Psoas muscle (tissue), 8 donors: ENCODE measurements around the gene HGFAC. TPM values are rescaled to one million over a fixed set of nuclear protein-coding genes. Genes with fewer than 3 reads are reported as not detected.
A peak's percentile ranks its signal among the peaks of the same experiment; 100 is the strongest.

ENCODE experiments used
- ATAC-seq, 4 donors: fragments of 200-7000 bp; cut with Tn5 transposase; one replicate each; pipeline ENCODE4 v1.9.1; 2020; ENCODE audit warnings: moderate library complexity in 3 of 4, mild to moderate bottlenecking in 2 of 4
- DNase-seq, 2 donors: peaks; one replicate each; pipeline ENCODE4 v3.0.0-alpha.2; 2020
- H3K27ac ChIP-seq: fragments of 200-600 bp; one replicate; pipeline ENCODE4 v1.8.0; 2022
- H3K27me3 ChIP-seq, 3 donors: fragments of 200-600 bp in 1 of 3; one replicate each; pipeline versions ENCODE4 v1.6.1 to v1.8.0; 2013 to 2022; ENCODE audit warnings: low read length in 2 of 3, mild to moderate bottlenecking in 2 of 3, moderate library complexity in 1 of 3; ENCODE audit not compliant: insufficient read depth in 3 of 3
- H3K36me3 ChIP-seq, 2 donors: fragments of 200-600 bp in 1 of 2; one replicate each; pipeline versions ENCODE4 v1.6.1 to v1.8.0; 2013 to 2022; ENCODE audit warnings: low read depth in 1 of 2, mild to moderate bottlenecking in 1 of 2, moderate library complexity in 1 of 2; ENCODE audit not compliant: insufficient read depth in 1 of 2
- H3K4me1 ChIP-seq: fragments of 200-600 bp; one replicate; pipeline ENCODE4 v1.8.0; 2022
- H3K4me3 ChIP-seq: fragments of 200-600 bp; one replicate; pipeline ENCODE4 v1.8.0; 2022; ENCODE audit warnings: mild to moderate bottlenecking
- H3K9me3 ChIP-seq: fragments of 200-600 bp; one replicate; pipeline ENCODE4 v1.8.0; 2022
- WGBS, 3 donors: extraction: QIAGEN DNeasy Blood & Tissue Kit; methylation state at CpG; one replicate each; pipeline versions ENCODE4 v1.1.6 to v1.1.7; 2013; 5-methylcytosine and 5-hydroxymethylcytosine counted together
- intact Hi-C, 2 donors: fragments of 100-400 bp; cut with DNase I; formaldehyde crosslinking; loops; one replicate each; pipeline versions ENCODE4 v1.11.0 to v1.14.2; 2022
- polyA plus RNA-seq, 3 donors: library from polyadenylated mRNA; stranded (reverse); fragments of 200-250 nt; gene quantifications; one replicate each; pipeline ENCODE4 v1.2.3, GENCODE V29; 2013
- total RNA-seq, 4 donors: library from RNA; stranded (reverse); fragmentation: NEBNext Ultra II Directional in 2 of 4; extraction: Animal tissue kit (Norgen Biotek cat#: 25700) in 2 of 4; gene quantifications; one replicate each; pipeline versions ENCODE4 v1.2.1 to v1.2.4, GENCODE V29; 2021 to 2023
- TF ChIP-seq, protein P1 (sequence below): fragments of 200-600 bp; IDR thresholded peaks from one replicate; pipeline ENCODE4 v1.8.0; 2022; ENCODE audit warnings: antibody characterized with exemption
- donor health status: healthy with polysubstance abuse.
- donor health status: DM: no; HTN: no; CAD: no; lungs with moderate emphysema.
- donor health status: Bipolar disorder and iron deficiency.
- donor health status: healthy.
- donor health status: DM: yes; HTN: yes; CAD: no.
- donor health status: DM: no; HTN: no; CAD: no.
- donor health status: DM: no; HTN: no; CAD: no.
- donor health status: DM: yes; HTN: yes; CAD: no.

HGFAC gene
- total and polyA plus RNA-seq, 7 donors = 0.09 to 1.2 (median 0.39) TPM; not detected in 1

DNA sequence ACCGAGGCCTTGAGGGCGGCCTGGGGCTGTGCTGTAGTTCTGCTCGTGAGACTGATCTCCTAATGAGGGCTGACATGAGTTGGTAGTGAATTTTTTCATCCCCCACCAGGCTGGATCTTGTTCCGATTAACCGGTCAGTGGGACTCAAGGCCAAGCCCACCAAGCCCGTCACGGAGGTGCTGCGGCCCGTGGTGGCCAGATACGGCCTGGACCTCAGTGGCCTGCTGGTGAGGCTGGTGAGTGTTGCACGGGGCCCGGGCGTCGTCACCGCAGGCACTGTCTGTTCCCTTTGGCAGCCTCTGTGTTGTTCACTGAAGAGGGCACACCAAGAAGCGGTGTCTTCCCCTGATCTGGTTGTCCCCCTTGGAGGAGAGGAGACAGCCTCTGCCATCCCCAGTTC lies 18.4 kb upstream of the HGFAC start:
- Histone ChIP-seq H3K27ac (no peak overlapping the region), H3K9me3 (no peaks in the 10 kb centered on the region), H3K27me3 (no peaks in the 10 kb centered on the region), H3K4me1 (no peaks in the 10 kb centered on the region), H3K4me3 (no peak overlapping the region), H3K36me3 (peaks cover 0 to 58% of the 10 kb centered on the region in 2 donors)
- intact Hi-C loops = no loop called here
- ATAC-seq = no peak
- WGBS, 3 donors = 95 to 97% (median 97%) methylated on average over 16 of the region's 16 CpGs
- TF ChIP-seq, protein P1, sequence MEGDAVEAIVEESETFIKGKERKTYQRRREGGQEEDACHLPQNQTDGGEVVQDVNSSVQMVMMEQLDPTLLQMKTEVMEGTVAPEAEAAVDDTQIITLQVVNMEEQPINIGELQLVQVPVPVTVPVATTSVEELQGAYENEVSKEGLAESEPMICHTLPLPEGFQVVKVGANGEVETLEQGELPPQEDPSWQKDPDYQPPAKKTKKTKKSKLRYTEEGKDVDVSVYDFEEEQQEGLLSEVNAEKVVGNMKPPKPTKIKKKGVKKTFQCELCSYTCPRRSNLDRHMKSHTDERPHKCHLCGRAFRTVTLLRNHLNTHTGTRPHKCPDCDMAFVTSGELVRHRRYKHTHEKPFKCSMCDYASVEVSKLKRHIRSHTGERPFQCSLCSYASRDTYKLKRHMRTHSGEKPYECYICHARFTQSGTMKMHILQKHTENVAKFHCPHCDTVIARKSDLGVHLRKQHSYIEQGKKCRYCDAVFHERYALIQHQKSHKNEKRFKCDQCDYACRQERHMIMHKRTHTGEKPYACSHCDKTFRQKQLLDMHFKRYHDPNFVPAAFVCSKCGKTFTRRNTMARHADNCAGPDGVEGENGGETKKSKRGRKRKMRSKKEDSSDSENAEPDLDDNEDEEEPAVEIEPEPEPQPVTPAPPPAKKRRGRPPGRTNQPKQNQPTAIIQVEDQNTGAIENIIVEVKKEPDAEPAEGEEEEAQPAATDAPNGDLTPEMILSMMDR = no peak
- DNase-seq = peak in 1 of 2 donors; percentile 35

GRCh38 chr4:3423952-3424351 lies 17.8 kb upstream of the HGFAC start:
- no peaks in the 10 kb centered on the region for H3K27me3 ChIP-seq
- DNase-seq (no peak), ATAC-seq (no peak)
- peaks cover 0 to 62% of the 10 kb centered on the region in 2 donors for H3K36me3 ChIP-seq
- no peak overlapping the region for H3K27ac ChIP-seq
- TF ChIP-seq, protein P1 = no peak
- intact Hi-C loops = no loop called here
- no peaks in the 10 kb centered on the region for H3K4me1 ChIP-seq
- H3K9me3 ChIP-seq = no peaks in the 10 kb centered on the region
- 95 to 98% (median 97%) methylated on average over 13 of the region's 13 CpGs for WGBS, 3 donors
- no peak overlapping the region for H3K4me3 ChIP-seq

DNA sequence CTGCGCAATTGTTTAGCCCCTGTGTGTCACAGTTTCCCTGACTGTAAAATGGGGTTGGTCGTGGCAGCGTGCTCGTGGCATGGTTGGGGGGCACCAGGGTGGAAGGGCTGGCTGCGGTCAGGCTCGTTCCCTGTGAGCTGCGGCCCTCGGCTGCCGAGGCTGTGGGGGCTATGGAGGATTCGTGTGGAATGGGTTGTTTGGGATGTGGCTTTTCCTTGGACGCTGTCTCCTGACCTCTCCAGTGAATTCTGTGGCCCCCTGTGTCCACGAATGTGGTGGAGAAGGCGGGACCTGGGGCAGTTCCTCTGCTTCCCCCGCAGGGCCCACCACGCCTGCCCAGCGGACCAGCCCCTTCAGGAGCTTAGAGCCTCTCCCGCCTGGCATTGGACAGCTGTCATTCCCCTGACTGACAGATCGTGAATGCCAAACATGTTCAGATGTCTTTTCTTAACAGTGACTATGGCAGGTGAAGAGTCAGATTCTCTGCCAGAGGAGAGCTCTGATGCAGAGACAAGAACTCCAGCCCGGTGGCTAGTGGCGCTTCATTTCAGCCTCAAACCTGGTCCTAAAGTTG lies 17.2 kb upstream of the HGFAC start:
- Histone ChIP-seq H3K36me3 (peaks cover 0 to 69% of the 10 kb centered on the region in 2 donors), H3K27ac (no peak overlapping the region), H3K4me3 (no peak overlapping the region), H3K27me3 (no peaks in the 10 kb centered on the region), H3K9me3 (no peaks in the 10 kb centered on the region), H3K4me1 (no peaks in the 10 kb centered on the region)
- intact Hi-C loops = no loop called here
- TF ChIP-seq, protein P1 = no peak
- 90 to 93% (median 92%) methylated on average over 20 of the region's 20 CpGs for WGBS, 3 donors
- peak in 1 of 4 donors; percentile 38 for ATAC-seq
- DNase-seq = no peak

- ATAC-seq (no peak), DNase-seq (no peak)
- Histone ChIP-seq H3K9me3 (no peaks in the 10 kb centered on the region), H3K4me3 (no peak overlapping the region), H3K27ac (no peak overlapping the region), H3K36me3 (peaks cover 0 to 83% of the 10 kb centered on the region in 2 donors), H3K4me1 (no peaks in the 10 kb centered on the region), H3K27me3 (no peaks in the 10 kb centered on the region)
- 92 to 94% (median 93%) methylated on average over 24 of the region's 24 CpGs for WGBS, 3 donors
- intact Hi-C loops = no loop called here
- TF ChIP-seq, protein P1 = no peak
Observed at GRCh38 chr4:3426465-3427133, 15.2 kb upstream of the HGFAC start.
